SU-DHL-6 (cell line): Measurements from ENCODE around the gene GATM.

Experiments used
- EZH2phosphoT487 ChIP-seq: fragments of 200-600 bp; sonication (generic), shearing (Covaris generic); conservative IDR thresholded peaks from 2 replicates; pipeline ENCODE4 v1.6.1; 2018; ENCODE audit warnings: mild to moderate bottlenecking, antibody characterized with exemption, low read length, moderate library complexity, mixed read lengths
- TF ChIP-seq, protein P1 (sequence below): fragments of 200-600 bp; sonication (generic); IDR thresholded peaks from one replicate; pipeline ENCODE4 v1.5.1; 2017; ENCODE audit warnings: antibody characterized with exemption, mild to moderate bottlenecking, low read length, moderate library complexity; ENCODE audit not compliant: insufficient read depth, poor library complexity, severe bottlenecking

DNA sequence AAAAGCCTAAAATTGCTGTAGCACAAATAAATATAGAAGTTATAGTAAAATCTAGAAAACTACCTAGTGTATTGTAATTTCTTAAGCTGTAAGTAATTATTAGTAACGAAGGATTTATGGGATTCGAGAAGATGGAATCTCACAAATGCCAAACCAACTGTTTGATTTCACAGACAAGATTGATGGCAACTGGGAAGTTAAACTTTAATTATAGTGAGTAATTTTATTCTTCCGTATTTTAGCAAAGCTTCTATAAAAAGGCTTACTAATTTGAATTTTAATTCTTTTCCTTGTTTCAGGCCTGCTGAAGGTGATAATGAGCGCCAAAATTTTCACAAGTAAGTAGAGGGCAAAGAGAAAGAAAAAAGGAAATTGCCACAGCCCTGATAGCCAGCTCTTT is 36.6 kb downstream of the GATM start:
- TF ChIP-seq, protein P1, sequence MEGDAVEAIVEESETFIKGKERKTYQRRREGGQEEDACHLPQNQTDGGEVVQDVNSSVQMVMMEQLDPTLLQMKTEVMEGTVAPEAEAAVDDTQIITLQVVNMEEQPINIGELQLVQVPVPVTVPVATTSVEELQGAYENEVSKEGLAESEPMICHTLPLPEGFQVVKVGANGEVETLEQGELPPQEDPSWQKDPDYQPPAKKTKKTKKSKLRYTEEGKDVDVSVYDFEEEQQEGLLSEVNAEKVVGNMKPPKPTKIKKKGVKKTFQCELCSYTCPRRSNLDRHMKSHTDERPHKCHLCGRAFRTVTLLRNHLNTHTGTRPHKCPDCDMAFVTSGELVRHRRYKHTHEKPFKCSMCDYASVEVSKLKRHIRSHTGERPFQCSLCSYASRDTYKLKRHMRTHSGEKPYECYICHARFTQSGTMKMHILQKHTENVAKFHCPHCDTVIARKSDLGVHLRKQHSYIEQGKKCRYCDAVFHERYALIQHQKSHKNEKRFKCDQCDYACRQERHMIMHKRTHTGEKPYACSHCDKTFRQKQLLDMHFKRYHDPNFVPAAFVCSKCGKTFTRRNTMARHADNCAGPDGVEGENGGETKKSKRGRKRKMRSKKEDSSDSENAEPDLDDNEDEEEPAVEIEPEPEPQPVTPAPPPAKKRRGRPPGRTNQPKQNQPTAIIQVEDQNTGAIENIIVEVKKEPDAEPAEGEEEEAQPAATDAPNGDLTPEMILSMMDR: no peak
- no peak for TF ChIP-seq EZH2phosphoT487
